Transverse colon (tissue), 4 donors: ENCODE data around the gene ANO3.

Experiments used
- CTCF ChIP-seq, 5 experiments: fragments of 200-600 bp in 3 of 5; fragments of 450-650 bp in 2 of 5; sonication (generic) in 3 of 5; IDR thresholded peaks; 1 replicate in 2 of 5; 2 replicates in 3 of 5; pipeline ENCODE4 v1.5.1; 2016 to 2017; ENCODE audit warnings: antibody characterized with exemption in 5 of 5, inconsistent platforms in 3 of 5, mild to moderate bottlenecking in 2 of 5, moderate library complexity in 1 of 5
- EP300 ChIP-seq: sonication (generic); formaldehyde crosslinking; IDR thresholded peaks from one replicate; pipeline ENCODE4 v1.6.1; 2017; ENCODE audit warnings: antibody characterized with exemption, low read depth
- POLR2A ChIP-seq: fragments of 450-650 bp; IDR thresholded peaks from one replicate; pipeline ENCODE4 v1.6.1; 2016; ENCODE audit warnings: antibody characterized with exemption, mild to moderate bottlenecking, moderate library complexity
- POLR2AphosphoS5 ChIP-seq, 3 donors: sonication (generic); formaldehyde crosslinking; IDR thresholded peaks; one replicate each; pipeline ENCODE4 v1.6.1; 2016; ENCODE audit warnings: antibody characterized with exemption in 3 of 3

GRCh38 chr11:26597899-26598298 lies 266.0 kb downstream of the ANO3 start:
- no peak for TF ChIP-seq CTCF (IDR thresholded peaks at IDR 0.05)
- no peak for TF ChIP-seq POLR2A
- no peak for TF ChIP-seq POLR2AphosphoS5 (IDR thresholded peaks at IDR 0.05)
- no peak for TF ChIP-seq EP300
